ENCODE measurements around the gene IDS.

The IDS gene

GRCh38 chrX:149467461-149467860, 37.6 kb downstream of the IDS start:
- in situ Hi-C loops (cut with MboI; ENCODE audit: low sequenced_read_pairs) = no loop called here

GRCh38 chrX:149462849-149463248, 42.3 kb downstream of the IDS start:
- in situ Hi-C loops (cut with MboI; ENCODE audit: low sequenced_read_pairs) = no loop called here

- in situ Hi-C loops (cut with MboI; ENCODE audit: low sequenced_read_pairs) = no loop called here
These were observed 43.4 kb downstream of the IDS start for GRCh38 chrX:149461746-149462145.

- in situ Hi-C loops (cut with MboI; ENCODE audit: low sequenced_read_pairs) = no loop called here
These were observed 46.5 kb downstream of the IDS start for GRCh38 chrX:149458586-149458985.

- in situ Hi-C loops (cut with MboI; ENCODE audit: low sequenced_read_pairs) = no loop called here
These were observed 48.4 kb downstream of the IDS start for GRCh38 chrX:149456476-149457245.

- in situ Hi-C loops (cut with MboI; ENCODE audit: low sequenced_read_pairs) = no loop called here
These were observed 49.2 kb downstream of the IDS start for GRCh38 chrX:149455934-149456333.

- in situ Hi-C loops (cut with MboI; ENCODE audit: low sequenced_read_pairs) = no loop called here
These were observed 50.9 kb downstream of the IDS start for GRCh38 chrX:149453906-149454822.

GRCh38 chrX:149453030-149453429, 52.1 kb downstream of the IDS start:
- in situ Hi-C loops (cut with MboI; ENCODE audit: low sequenced_read_pairs) = no loop called here

GRCh38 chrX:149433451-149433850, 71.7 kb downstream of the IDS start:
- in situ Hi-C loops (cut with MboI; ENCODE audit: low sequenced_read_pairs) = no loop called here

GRCh38 chrX:149433051-149433450, 72.1 kb downstream of the IDS start:
- in situ Hi-C loops (cut with MboI; ENCODE audit: low sequenced_read_pairs) = no loop called here

All from hTERT RPE-1 (cell line).